Gastroesophageal sphincter (tissue), 4 donors: ENCODE measurements around the gene THADA. TPM values are rescaled to one million over a fixed set of nuclear protein-coding genes. Genes with fewer than 3 reads are reported as not detected.
A peak's percentile ranks its signal among the peaks of the same experiment; 100 is the strongest.

Experiments used
- ATAC-seq: fragments of 150-250 bp; one replicate; pipeline ENCODE4 v1.9.1; 2016; ENCODE audit warnings: mild to moderate bottlenecking, moderate library complexity
- H3K27ac ChIP-seq, 4 donors: fragments of 200-600 bp; sonication (generic) in 3 of 4; 1 replicate in 3 of 4; 2 replicates in 1 of 4; pipeline ENCODE4 v1.5.1; 2016 to 2019
- H3K27me3 ChIP-seq: fragments of 200-600 bp; sonication (generic); one replicate; pipeline ENCODE4 v1.5.1; 2019
- H3K36me3 ChIP-seq, 2 donors: fragments of 200-600 bp; sonication (generic); one replicate each; pipeline ENCODE4 v1.5.1; 2019; ENCODE audit warnings: control low read depth in 1 of 2
- H3K4me1 ChIP-seq, 3 donors: fragments of 200-600 bp; sonication (generic); 1 replicate in 2 of 3; 2 replicates in 1 of 3; pipeline ENCODE4 v1.5.1; 2016 to 2019; ENCODE audit warnings: control low read depth in 2 of 3
- H3K4me3 ChIP-seq, 2 donors: fragments of 200-600 bp; sonication (generic); one replicate each; pipeline ENCODE4 v1.5.1; 2019; ENCODE audit warnings: mild to moderate bottlenecking in 1 of 2, moderate library complexity in 1 of 2
- H3K9me3 ChIP-seq, 3 donors: fragments of 200-600 bp; sonication (generic); one replicate each; pipeline ENCODE4 v1.5.1; 2017 to 2019; ENCODE audit warnings: control low read depth in 2 of 3
- CTCF ChIP-seq, 4 experiments: fragments of 200-600 bp in 2 of 4; fragments of 450-650 bp in 2 of 4; sonication (generic) in 1 of 4; IDR thresholded peaks; one replicate each; pipeline ENCODE4 v1.5.1; 2017 to 2019; ENCODE audit warnings: antibody characterized with exemption in 4 of 4, mild to moderate bottlenecking in 2 of 4, moderate library complexity in 2 of 4
- EP300 ChIP-seq: sonication (generic); formaldehyde crosslinking; IDR thresholded peaks from one replicate; pipeline ENCODE4 v1.6.1; 2017; ENCODE audit warnings: antibody characterized with exemption, mild to moderate bottlenecking
- POLR2A ChIP-seq, 2 donors: fragments of 450-650 bp; IDR thresholded peaks; one replicate each; pipeline ENCODE4 v1.6.1; 2017; ENCODE audit warnings: antibody characterized with exemption in 2 of 2, mild to moderate bottlenecking in 2 of 2, moderate library complexity in 1 of 2
- POLR2AphosphoS5 ChIP-seq: sonication (generic); formaldehyde crosslinking; IDR thresholded peaks from one replicate; pipeline ENCODE4 v1.6.1; 2017; ENCODE audit warnings: antibody characterized with exemption
- WGBS, 2 donors: methylation state at CpG; one replicate each; pipeline ENCODE4 v1.1.5; 2018; ENCODE audit warnings: low coverage in 1 of 2; 5-methylcytosine and 5-hydroxymethylcytosine counted together
- total RNA-seq, 4 donors: library from RNA; depleted of rRNA; stranded (reverse); fragments of >200 nt; gene quantifications; one replicate each; pipeline ENCODE4 v1.1.0, GENCODE V29; 2016

THADA gene
- total RNA-seq, 4 donors from 2014 or later, result 19.7 to 34.4 (median 22.3) TPM

GRCh38 chr2:43400508-43400907 lies 195.3 kb downstream of the THADA start:
- peak overlapping the region; percentile 67 to 79 (median 76) for H3K27ac ChIP-seq
- TF ChIP-seq CTCF (IDR thresholded peaks at IDR 0.05) (peak; percentile 7 to 61 (median 51)), POLR2AphosphoS5 (peak; percentile 59), POLR2A (IDR thresholded peaks at IDR 0.05) (no peak), EP300 (no peak)
- WGBS, 2 donors, result 44 to 68% methylated on average over 3 of the region's 3 CpGs

GRCh38 chr2:43399515-43400264 lies 196.1 kb downstream of the THADA start:
- Histone ChIP-seq H3K27ac (peak overlapping the region; percentile 77 to 85 (median 81)), H3K27me3 (no peaks in the 10 kb centered on the region), H3K9me3 (no peaks in the 10 kb centered on the region), H3K4me3 (no peak overlapping the region), H3K4me1 (peaks cover 11 to 79% (median 14%) of the 10 kb centered on the region in 3 donors), H3K36me3 (no peaks in the 10 kb centered on the region)
- TF ChIP-seq CTCF (IDR thresholded peaks at IDR 0.05) (peak in 1 of 4 experiments; percentile 6), POLR2AphosphoS5 (peak; percentile 99), POLR2A (IDR thresholded peaks at IDR 0.05) (no peak)
- ATAC-seq, result peak; percentile 90
- 16 to 20% methylated on average over 3 to 4 of the region's 4 CpGs for WGBS, 2 donors

More at GRCh38 chr2:43400508-43400907, 195.3 kb downstream of the THADA start:
- Histone ChIP-seq H3K9me3 (no peaks in the 10 kb centered on the region), H3K36me3 (no peaks in the 10 kb centered on the region), H3K27me3 (no peaks in the 10 kb centered on the region), H3K4me1 (peaks cover 11 to 78% (median 14%) of the 10 kb centered on the region in 3 donors), H3K4me3 (no peak overlapping the region)
- ATAC-seq, result peak; percentile 60

- no peak for ATAC-seq
- 64 to 82% methylated on average over 2 of the region's 2 CpGs for WGBS, 2 donors
Observed at GRCh38 chr2:43399098-43399497, 196.7 kb downstream of the THADA start.

GRCh38 chr2:43397821-43398220 lies 198.0 kb downstream of the THADA start:
- ATAC-seq, result no peak
- no peaks in the 10 kb centered on the region for H3K36me3 ChIP-seq
- no peaks in the 10 kb centered on the region for H3K9me3 ChIP-seq
- peaks cover 11 to 79% (median 14%) of the 10 kb centered on the region in 3 donors for H3K4me1 ChIP-seq
- WGBS, 2 donors, result 83 to 100% methylated on average over 3 to 5 of the region's 5 CpGs
- no peaks in the 10 kb centered on the region for H3K27me3 ChIP-seq
- peak overlapping the region; percentile 26 to 85 (median 55) for H3K27ac ChIP-seq
- H3K4me3 ChIP-seq, result no peak overlapping the region
- no peak for TF ChIP-seq POLR2A (IDR thresholded peaks at IDR 0.05)
- TF ChIP-seq CTCF (IDR thresholded peaks at IDR 0.05), result no peak
- no peak for TF ChIP-seq EP300
- TF ChIP-seq POLR2AphosphoS5, result no peak

More at GRCh38 chr2:43399098-43399497, 196.7 kb downstream of the THADA start:
- Histone ChIP-seq H3K27ac (peak overlapping the region; percentile 77 to 85 (median 81)), H3K27me3 (no peaks in the 10 kb centered on the region), H3K9me3 (no peaks in the 10 kb centered on the region), H3K4me3 (no peak overlapping the region), H3K4me1 (peaks cover 11 to 80% (median 14%) of the 10 kb centered on the region in 3 donors), H3K36me3 (no peaks in the 10 kb centered on the region)
- TF ChIP-seq POLR2AphosphoS5, result no peak
- TF ChIP-seq CTCF (IDR thresholded peaks at IDR 0.05), result no peak
- no peak for TF ChIP-seq POLR2A (IDR thresholded peaks at IDR 0.05)
- TF ChIP-seq EP300, result no peak

- WGBS, 2 donors, result 45 to 70% methylated on average over 2 of the region's 2 CpGs
- no peaks in the 10 kb centered on the region for H3K36me3 ChIP-seq
- H3K4me3 ChIP-seq, result no peak overlapping the region
- no peaks in the 10 kb centered on the region for H3K9me3 ChIP-seq
- peak overlapping the region in 3 of 4 donors; percentile 22 to 79 (median 23) for H3K27ac ChIP-seq
- ATAC-seq, result no peak
- H3K27me3 ChIP-seq, result no peaks in the 10 kb centered on the region
- TF ChIP-seq POLR2A (IDR thresholded peaks at IDR 0.05) (no peak), POLR2AphosphoS5 (no peak), EP300 (no peak), CTCF (IDR thresholded peaks at IDR 0.05) (no peak)
- peaks cover 14 to 79% (median 14%) of the 10 kb centered on the region in 3 donors for H3K4me1 ChIP-seq
Observed at GRCh38 chr2:43397411-43397810, 198.4 kb downstream of the THADA start.
